Left ventricle myocardium inferior (tissue), 1 donor: ENCODE results near the gene KAZN. TPM values are rescaled to one million over a fixed set of nuclear protein-coding genes. Genes with fewer than 3 reads are reported as not detected.

Experiments
- DNase-seq: peaks from one replicate; pipeline ENCODE4 v3.0.0-alpha.2; 2020
- H3K27ac ChIP-seq: fragments of 200-600 bp; replicated peaks from 2 replicates; pipeline ENCODE4 v1.8.0; 2021
- H3K27me3 ChIP-seq: fragments of 200-600 bp; 2 replicates; pipeline ENCODE4 v1.8.0; 2021; ENCODE audit warnings: low read depth
- H3K36me3 ChIP-seq: fragments of 200-600 bp; 2 replicates; pipeline ENCODE4 v1.8.0; 2021
- H3K4me1 ChIP-seq: fragments of 200-600 bp; 2 replicates; pipeline ENCODE4 v1.8.0; 2021
- H3K4me3 ChIP-seq: fragments of 200-600 bp; 2 replicates; pipeline ENCODE4 v1.8.0; 2021; ENCODE audit warnings: mild to moderate bottlenecking, moderate library complexity
- H3K9me3 ChIP-seq: fragments of 200-600 bp; replicated peaks from 2 replicates; pipeline ENCODE4 v1.8.0; 2021
- intact Hi-C: fragments of 100-400 bp; cut with micrococcal nuclease; formaldehyde crosslinking; loops from one replicate; pipeline ENCODE4 v1.11.0; 2022
- total RNA-seq: library from RNA; stranded (reverse); fragmentation: NEBNext Ultra II Directional; extraction: Animal tissue kit (Norgen Biotek cat#: 25700); gene quantifications from one replicate; pipeline ENCODE4 v1.2.1, GENCODE V29; 2021
- TF ChIP-seq, protein P1 (sequence below): fragments of 200-600 bp; IDR thresholded peaks from 2 replicates; pipeline ENCODE4 v1.8.0; 2021; ENCODE audit warnings: antibody characterized with exemption, mild to moderate bottlenecking, borderline replicate concordance
- donor health status: DM: no; HTN: yes; CAD: no; lungs with severe emphysema.

Gene KAZN
- total RNA-seq, 1 donor from 2014 or later: 2.2 TPM

DNA sequence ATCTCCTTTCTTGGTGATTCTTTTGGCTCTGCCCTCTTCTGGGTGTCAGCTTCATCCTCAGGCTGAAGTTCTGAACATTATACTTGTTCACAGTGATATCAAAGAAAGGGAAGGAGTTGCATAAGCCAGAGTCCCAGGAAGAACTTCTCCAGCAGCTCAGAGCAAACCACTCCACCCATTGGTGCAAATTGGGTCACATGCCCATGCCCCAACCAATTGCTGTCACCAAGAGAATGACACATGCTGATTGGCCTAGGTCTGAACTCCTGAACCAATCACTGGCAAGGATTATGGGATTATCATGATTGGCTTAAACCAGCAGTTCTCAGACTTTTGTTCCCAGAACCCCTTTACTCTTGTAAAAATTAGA, 298.6 kb downstream of the KAZN start:
- no peak overlapping the region for H3K27ac ChIP-seq

DNA sequence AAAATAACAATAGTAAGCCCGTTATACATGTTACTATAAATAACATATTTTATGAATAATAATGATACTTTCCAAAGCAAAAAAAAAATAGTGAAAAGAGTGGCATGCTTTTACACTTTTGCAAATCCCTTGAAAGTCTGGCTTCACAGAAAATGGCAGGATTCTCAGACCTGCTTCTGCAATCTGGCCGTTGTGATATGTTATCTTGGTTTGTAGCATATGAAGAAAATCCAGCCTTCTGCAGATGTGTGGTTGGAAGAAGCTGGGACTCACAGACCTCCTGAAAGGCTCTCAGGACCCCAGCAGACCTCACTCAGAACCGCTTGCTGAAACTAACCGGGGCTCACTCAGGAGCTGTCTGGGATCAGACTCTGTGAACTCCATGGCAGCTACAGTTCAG, 299.1 kb downstream of the KAZN start:
- intact Hi-C loops: no loop called here
- Histone ChIP-seq H3K4me3 (no peak overlapping the region), H3K36me3 (no peaks in the 10 kb centered on the region), H3K9me3 (no peaks in the 10 kb centered on the region), H3K27me3 (peaks cover 99% of the 10 kb centered on the region), H3K4me1 (no peaks in the 10 kb centered on the region), H3K27ac (no peak overlapping the region)
- TF ChIP-seq, protein P1, sequence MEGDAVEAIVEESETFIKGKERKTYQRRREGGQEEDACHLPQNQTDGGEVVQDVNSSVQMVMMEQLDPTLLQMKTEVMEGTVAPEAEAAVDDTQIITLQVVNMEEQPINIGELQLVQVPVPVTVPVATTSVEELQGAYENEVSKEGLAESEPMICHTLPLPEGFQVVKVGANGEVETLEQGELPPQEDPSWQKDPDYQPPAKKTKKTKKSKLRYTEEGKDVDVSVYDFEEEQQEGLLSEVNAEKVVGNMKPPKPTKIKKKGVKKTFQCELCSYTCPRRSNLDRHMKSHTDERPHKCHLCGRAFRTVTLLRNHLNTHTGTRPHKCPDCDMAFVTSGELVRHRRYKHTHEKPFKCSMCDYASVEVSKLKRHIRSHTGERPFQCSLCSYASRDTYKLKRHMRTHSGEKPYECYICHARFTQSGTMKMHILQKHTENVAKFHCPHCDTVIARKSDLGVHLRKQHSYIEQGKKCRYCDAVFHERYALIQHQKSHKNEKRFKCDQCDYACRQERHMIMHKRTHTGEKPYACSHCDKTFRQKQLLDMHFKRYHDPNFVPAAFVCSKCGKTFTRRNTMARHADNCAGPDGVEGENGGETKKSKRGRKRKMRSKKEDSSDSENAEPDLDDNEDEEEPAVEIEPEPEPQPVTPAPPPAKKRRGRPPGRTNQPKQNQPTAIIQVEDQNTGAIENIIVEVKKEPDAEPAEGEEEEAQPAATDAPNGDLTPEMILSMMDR: no peak
- DNase-seq: no peak

More for the DNA sequence above, 298.6 kb downstream of the KAZN start:
- no peaks in the 10 kb centered on the region for H3K4me1 ChIP-seq
- no peaks in the 10 kb centered on the region for H3K9me3 ChIP-seq
- no peak overlapping the region for H3K4me3 ChIP-seq
- intact Hi-C loops: no loop called here
- TF ChIP-seq, protein P1: no peak
- H3K27me3 ChIP-seq: peaks cover 99% of the 10 kb centered on the region
- H3K36me3 ChIP-seq: no peaks in the 10 kb centered on the region
- DNase-seq: no peak

DNA sequence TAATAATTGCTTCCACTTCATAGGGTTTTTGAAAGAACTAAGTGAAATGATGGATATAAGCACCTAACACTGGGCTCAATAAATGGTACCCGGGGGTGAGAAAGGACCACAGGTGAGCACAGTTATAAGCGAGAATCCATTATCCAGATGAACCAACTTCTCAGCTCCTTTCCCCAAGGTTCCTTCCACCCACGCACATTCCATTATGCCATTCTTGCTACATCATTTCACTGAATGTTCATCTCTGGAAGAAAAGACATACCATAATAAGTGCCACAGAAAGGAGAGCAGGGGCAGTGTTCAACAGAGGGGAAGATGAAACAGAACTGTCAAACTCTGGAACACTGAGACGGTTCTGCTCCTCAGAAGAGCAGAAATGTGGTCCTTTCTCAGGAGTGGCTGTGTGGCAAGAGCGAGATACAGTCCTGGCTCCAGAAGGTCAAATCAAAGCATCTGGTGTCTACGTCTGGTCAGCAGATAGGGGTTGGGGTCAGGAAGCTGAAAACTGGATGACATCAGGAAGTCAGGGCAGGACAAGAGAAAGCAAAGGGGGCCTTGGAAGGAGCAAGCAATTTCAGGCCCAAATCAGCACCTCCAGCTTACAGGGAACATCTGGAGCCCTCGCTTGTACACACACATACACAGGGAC, 299.6 kb downstream of the KAZN start:
- no peak for DNase-seq
- Histone ChIP-seq H3K27ac (no peak overlapping the region), H3K36me3 (no peaks in the 10 kb centered on the region), H3K27me3 (peaks cover 94% of the 10 kb centered on the region), H3K4me3 (no peak overlapping the region), H3K4me1 (no peaks in the 10 kb centered on the region), H3K9me3 (no peaks in the 10 kb centered on the region)
- TF ChIP-seq, protein P1: no peak
- intact Hi-C loops: no loop called here

DNA sequence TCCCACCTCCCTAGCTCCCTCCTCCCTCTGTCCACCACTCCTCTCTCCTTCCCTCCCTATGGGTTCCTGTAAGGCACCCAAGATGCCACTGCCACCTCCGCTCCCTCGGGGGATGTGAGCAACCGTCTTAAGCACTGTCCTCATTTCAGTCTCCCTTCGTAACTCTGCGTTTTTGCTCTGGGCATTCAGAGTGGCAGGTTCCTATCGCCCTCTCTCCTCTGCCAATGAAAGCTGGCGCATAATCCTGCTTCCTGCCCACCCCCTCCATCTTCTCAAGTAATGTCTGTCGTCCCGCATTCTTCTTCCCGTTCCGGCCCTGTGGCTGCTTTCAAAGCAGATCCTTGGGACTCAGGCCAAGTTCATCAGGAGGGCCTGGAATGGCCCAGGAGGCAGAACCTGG, 301.2 kb downstream of the KAZN start:
- TF ChIP-seq, protein P1: no peak

DNA sequence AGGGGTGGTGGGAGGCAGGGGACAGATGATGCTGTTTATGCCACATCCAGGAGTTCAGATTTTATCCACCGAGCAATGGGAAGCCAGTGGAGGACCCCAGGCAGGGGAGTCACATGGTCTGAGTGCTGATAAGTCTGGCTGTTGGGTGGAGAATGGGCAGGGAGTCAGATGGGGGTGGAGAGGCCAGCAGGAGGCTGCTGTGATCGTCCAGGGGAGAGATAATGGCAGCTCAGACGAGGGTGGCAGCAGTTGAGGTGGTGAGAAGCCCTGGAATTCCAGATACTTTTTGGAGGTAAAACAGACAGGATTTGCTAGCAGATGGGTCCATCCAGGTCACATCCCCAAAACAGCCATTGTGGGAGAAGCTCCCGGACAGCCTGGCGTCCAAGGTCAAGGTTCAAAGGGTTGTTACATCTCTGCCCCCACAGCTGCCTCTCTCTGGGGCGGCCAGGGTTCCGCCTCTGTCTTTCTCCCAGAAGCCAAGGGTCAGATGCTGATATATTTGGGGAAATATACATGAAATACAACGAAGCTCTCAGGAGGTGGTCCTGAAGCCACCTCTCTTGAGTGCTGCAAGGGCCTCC, 303.0 kb downstream of the KAZN start:
- Histone ChIP-seq H3K27ac (no peak overlapping the region), H3K27me3 (peaks cover 62% of the 10 kb centered on the region), H3K4me1 (no peaks in the 10 kb centered on the region), H3K4me3 (no peak overlapping the region), H3K9me3 (no peaks in the 10 kb centered on the region), H3K36me3 (no peaks in the 10 kb centered on the region)
- intact Hi-C loops: no loop called here
- TF ChIP-seq, protein P1: no peak
- DNase-seq: no peak

More for the DNA sequence above, 301.2 kb downstream of the KAZN start:
- no peak overlapping the region for H3K27ac ChIP-seq
- intact Hi-C loops: no loop called here
- no peaks in the 10 kb centered on the region for H3K36me3 ChIP-seq
- no peak for DNase-seq
- H3K4me3 ChIP-seq: no peak overlapping the region
- H3K27me3 ChIP-seq: peaks cover 80% of the 10 kb centered on the region
- no peaks in the 10 kb centered on the region for H3K9me3 ChIP-seq
- H3K4me1 ChIP-seq: no peaks in the 10 kb centered on the region
